Keratinocyte (primary cell): ENCODE data around the gene ADCY7. TPM values are rescaled to one million over a fixed set of nuclear protein-coding genes. Genes with fewer than 3 reads are reported as not detected.

Experiments
- DNase-seq: peaks from one replicate; pipeline ENCODE4 v3.0.0-alpha.2; 2011; ENCODE audit warnings: low read depth, missing footprints, low spot score
- FAIRE-seq: peaks from 2 replicates; lab custom pipeline; 2011; peaks lifted over from hg19 to GRCh38; lab: Jason Lieb, UNC
- H2AFZ ChIP-seq: 2 replicates; pipeline ENCODE4 v1.6.0; 2012; ENCODE audit warnings: low read length, control low read depth, inconsistent platforms; ENCODE audit not compliant: control insufficient read depth
- H3K27ac ChIP-seq: 2 replicates; pipeline ENCODE4 v1.5.1; 2011; ENCODE audit warnings: low read length; ENCODE audit not compliant: control insufficient read depth, insufficient read depth
- H3K27me3 ChIP-seq: 3 replicates; pipeline ENCODE4 v1.6.0; 2011; ENCODE audit warnings: low read length; ENCODE audit not compliant: control insufficient read depth, insufficient read depth; ENCODE audit errors: extremely low read depth
- H3K36me3 ChIP-seq, 2 experiments: 2 replicates in 1 of 2; 3 replicates in 1 of 2; pipeline ENCODE4 v1.5.1; 2011; ENCODE audit warnings: low read length in 2 of 2, mild to moderate bottlenecking in 1 of 2; ENCODE audit not compliant: control insufficient read depth in 2 of 2, insufficient read depth in 2 of 2; ENCODE audit errors: extremely low read depth in 1 of 2
- H3K4me1 ChIP-seq: 3 replicates; pipeline ENCODE4 v1.5.1; 2011; ENCODE audit warnings: low read length; ENCODE audit not compliant: control insufficient read depth, insufficient read depth; ENCODE audit errors: extremely low read depth
- H3K4me2 ChIP-seq: 3 replicates; pipeline ENCODE4 v1.6.0; 2011; ENCODE audit warnings: low read depth, low read length; ENCODE audit not compliant: control insufficient read depth, insufficient read depth; ENCODE audit errors: extremely low read depth
- H3K4me3 ChIP-seq, 3 experiments: fragments of 200-600 bp in 1 of 3; sonication (generic) in 1 of 3; 2 replicates in 2 of 3; 3 replicates in 1 of 3; pipeline ENCODE4 v1.5.1; 2011 to 2016; ENCODE audit warnings: low read length in 3 of 3, mild to moderate bottlenecking in 3 of 3, control low read depth in 2 of 3, inconsistent platforms in 1 of 3, low read depth in 1 of 3, mixed read lengths in 1 of 3, mixed run types in 1 of 3, moderate library complexity in 1 of 3; ENCODE audit not compliant: control insufficient read depth in 2 of 3, insufficient read depth in 2 of 3; ENCODE audit errors: extremely low read depth in 1 of 3
- H3K79me2 ChIP-seq: 2 replicates; pipeline ENCODE4 v1.6.0; 2012; ENCODE audit warnings: low read length; ENCODE audit not compliant: control insufficient read depth, insufficient read depth
- H3K9ac ChIP-seq: 3 replicates; pipeline ENCODE4 v1.6.0; 2011; ENCODE audit warnings: low read length; ENCODE audit not compliant: control insufficient read depth, insufficient read depth; ENCODE audit errors: extremely low read depth
- H3K9me1 ChIP-seq: 3 replicates; pipeline ENCODE4 v1.6.0; 2011; ENCODE audit warnings: low read length; ENCODE audit not compliant: control insufficient read depth, insufficient read depth; ENCODE audit errors: extremely low read depth
- H3K9me3 ChIP-seq: 2 replicates; pipeline ENCODE4 v1.5.1; 2012; ENCODE audit warnings: low read depth, low read length; ENCODE audit not compliant: control insufficient read depth
- H4K20me1 ChIP-seq: 3 replicates; pipeline ENCODE4 v1.6.0; 2011; ENCODE audit warnings: low read length; ENCODE audit not compliant: control insufficient read depth, insufficient read depth; ENCODE audit errors: extremely low read depth
- EZH2 ChIP-seq: IDR thresholded peaks from one replicate; pipeline ENCODE4 v1.6.1; 2012; ENCODE audit warnings: inconsistent platforms, mild to moderate bottlenecking, low read length, moderate library complexity
- dilution Hi-C: fragments of 300-500 bp; cut with MboI; formaldehyde crosslinking; loops from one replicate; pipeline ENCODE4 v1.7.0; 2020; ENCODE audit warnings: low sequenced_read_pairs; ENCODE audit not compliant: extremely low pct_ligation_motif_present
- polyA plus RNA-seq, 5 experiments: library from polyadenylated mRNA; depleted of rRNA in 3 of 5; stranded (reverse) in 3 of 5; stranded (forward) in 1 of 5; unstranded in 1 of 5; fragments of >200 nt; gene quantifications; 1 replicate in 1 of 5; 2 replicates in 3 of 5; 3 replicates in 1 of 5; pipeline versions ENCODE4 v1.2.1 to v1.2.3, GENCODE V29; 2011 to 2012; ENCODE audit warnings: missing spikeins in 2 of 5, low read depth in 1 of 5, low replicate concordance in 1 of 5
- TF ChIP-seq, protein P1 (sequence below), 3 experiments: IDR thresholded peaks in 1 of 3; conservative IDR thresholded peaks in 1 of 3; optimal IDR thresholded peaks in 1 of 3; 2 replicates in 2 of 3; 3 replicates in 1 of 3; pipeline versions ENCODE3 to v1.5.1; 2011; ENCODE audit warnings: low read length in 3 of 3, mild to moderate bottlenecking in 3 of 3, moderate library complexity in 2 of 3, control low read depth in 1 of 3, inconsistent platforms in 1 of 3; ENCODE audit not compliant: insufficient read depth in 2 of 3; ENCODE audit errors: extremely low read depth in 1 of 3

Gene ADCY7
- polyA plus RNA-seq, 1 donor (not counting 4 experiments of a cell fraction or from before 2014, with no cell fraction given), result 5.1 TPM

- H3K27ac ChIP-seq, result no peak overlapping the region
- no peak overlapping the region for H2AFZ ChIP-seq
- H3K79me2 ChIP-seq, result no peaks in the 10 kb centered on the region
- H3K4me3 ChIP-seq, result no peak overlapping the region
- H3K9ac ChIP-seq, result no peak overlapping the region
- TF ChIP-seq, protein P1, sequence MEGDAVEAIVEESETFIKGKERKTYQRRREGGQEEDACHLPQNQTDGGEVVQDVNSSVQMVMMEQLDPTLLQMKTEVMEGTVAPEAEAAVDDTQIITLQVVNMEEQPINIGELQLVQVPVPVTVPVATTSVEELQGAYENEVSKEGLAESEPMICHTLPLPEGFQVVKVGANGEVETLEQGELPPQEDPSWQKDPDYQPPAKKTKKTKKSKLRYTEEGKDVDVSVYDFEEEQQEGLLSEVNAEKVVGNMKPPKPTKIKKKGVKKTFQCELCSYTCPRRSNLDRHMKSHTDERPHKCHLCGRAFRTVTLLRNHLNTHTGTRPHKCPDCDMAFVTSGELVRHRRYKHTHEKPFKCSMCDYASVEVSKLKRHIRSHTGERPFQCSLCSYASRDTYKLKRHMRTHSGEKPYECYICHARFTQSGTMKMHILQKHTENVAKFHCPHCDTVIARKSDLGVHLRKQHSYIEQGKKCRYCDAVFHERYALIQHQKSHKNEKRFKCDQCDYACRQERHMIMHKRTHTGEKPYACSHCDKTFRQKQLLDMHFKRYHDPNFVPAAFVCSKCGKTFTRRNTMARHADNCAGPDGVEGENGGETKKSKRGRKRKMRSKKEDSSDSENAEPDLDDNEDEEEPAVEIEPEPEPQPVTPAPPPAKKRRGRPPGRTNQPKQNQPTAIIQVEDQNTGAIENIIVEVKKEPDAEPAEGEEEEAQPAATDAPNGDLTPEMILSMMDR (optimal IDR thresholded peaks at IDR 0.05 in 1 of 3, IDR thresholded peaks at IDR 0.05 in 1 of 3, conservative IDR thresholded peaks at IDR 0.05 in 1 of 3; ENCODE audit: extremely low read depth in 1 of 3, insufficient read depth in 2 of 3, low read length in 3 of 3), result no peak
- no peak for TF ChIP-seq EZH2
- H4K20me1 ChIP-seq, result no peaks in the 10 kb centered on the region
- dilution Hi-C loops, result no loop called here
- no peaks in the 10 kb centered on the region for H3K36me3 ChIP-seq
- no peaks in the 10 kb centered on the region for H3K9me3 ChIP-seq
- H3K27me3 ChIP-seq, result no peaks in the 10 kb centered on the region
- no peak for DNase-seq
- FAIRE-seq, result no peak
- H3K4me2 ChIP-seq, result no peak overlapping the region
- H3K9me1 ChIP-seq, result no peaks in the 10 kb centered on the region
- H3K4me1 ChIP-seq, result peaks cover 27% of the 10 kb centered on the region
These were observed 3.1 kb upstream of the ADCY7 start for GRCh38 chr16:50263060-50263909.

GRCh38 chr16:50263940-50264929 is 2.1 kb upstream of the ADCY7 start:
- Histone ChIP-seq H3K9me1 (no peaks in the 10 kb centered on the region), H3K27me3 (no peaks in the 10 kb centered on the region), H3K4me2 (no peak overlapping the region), H4K20me1 (no peaks in the 10 kb centered on the region), H3K36me3 (no peaks in the 10 kb centered on the region), H3K79me2 (no peaks in the 10 kb centered on the region), H3K27ac (no peak overlapping the region), H3K4me1 (peaks cover 21% of the 10 kb centered on the region), H3K9me3 (no peaks in the 10 kb centered on the region), H2AFZ (no peak overlapping the region), H3K4me3 (no peak overlapping the region), H3K9ac (no peak overlapping the region)
- FAIRE-seq, result no peak
- DNase-seq, result no peak
- dilution Hi-C loops, result no loop called here
- no peak for TF ChIP-seq EZH2
- TF ChIP-seq, protein P1 (optimal IDR thresholded peaks at IDR 0.05 in 1 of 3, IDR thresholded peaks at IDR 0.05 in 1 of 3, conservative IDR thresholded peaks at IDR 0.05 in 1 of 3; ENCODE audit: extremely low read depth in 1 of 3, insufficient read depth in 2 of 3, low read length in 3 of 3), result no peak
